IMR-90 (cell line): Measurements from ENCODE around the gene PDCL3. TPM values are rescaled to one million over a fixed set of nuclear protein-coding genes. Genes with fewer than 3 reads are reported as not detected.

ENCODE experiments used
- ATAC-seq: fragments of 200-7000 bp; cut with Tn5 transposase; 2 replicates; pipeline ENCODE4 v1.9.1; 2020; ENCODE audit warnings: low read depth, mild to moderate bottlenecking, moderate library complexity
- BruUV-seq: library from RNA; stranded (reverse); fragments of 400-500 nt; replicated peaks from 2 replicates; lab custom pipeline; 2021; lab: Mats Ljungman, UMichigan
- CTCF ChIA-PET: fragments of 300-600 bp; formaldehyde crosslinking; extraction: SDS; loops from one replicate; lab custom pipeline; 2021; ENCODE audit warnings: antibody characterized with exemption; lab: Yijun Ruan, JAX
- POLR2A ChIA-PET: fragments of 300-600 bp; sonication (Branson Sonifier 250); formaldehyde crosslinking; loops from one replicate; lab custom pipeline; 2022; ENCODE audit warnings: antibody characterized with exemption; ENCODE audit not compliant: unreplicated experiment; lab: Charles Lee
- DNase-seq: peaks from one replicate; pipeline ENCODE4 v3.0.0; 2013
- H2AFZ ChIP-seq: replicated peaks from 2 replicates; pipeline ENCODE3; 2013; ENCODE audit warnings: low read length, mild to moderate bottlenecking; ENCODE audit not compliant: poor library complexity
- H2AK5ac ChIP-seq: 2 replicates; pipeline ENCODE4 v1.6.1; 2013; ENCODE audit warnings: low read depth, low read length, inconsistent platforms
- H2AK9ac ChIP-seq: replicated peaks from 2 replicates; pipeline ENCODE3; 2013; ENCODE audit warnings: mild to moderate bottlenecking, low read depth, low read length, moderate library complexity; ENCODE audit not compliant: poor library complexity
- H2BK120ac ChIP-seq: 2 replicates; pipeline ENCODE4 v1.6.1; 2013; ENCODE audit warnings: low read depth, low read length, inconsistent platforms
- H2BK15ac ChIP-seq: 3 replicates; pipeline ENCODE4 v1.6.1; 2013; ENCODE audit warnings: low read depth, low read length, inconsistent platforms
- H2BK20ac ChIP-seq: 2 replicates; pipeline ENCODE4 v1.6.1; 2013; ENCODE audit warnings: low read depth, mild to moderate bottlenecking, inconsistent platforms, low read length, moderate library complexity
- H2BK5ac ChIP-seq: 2 replicates; pipeline ENCODE4 v1.6.1; 2013; ENCODE audit warnings: mild to moderate bottlenecking, low read depth, low read length, inconsistent platforms; ENCODE audit not compliant: poor library complexity, severe bottlenecking
- H3K14ac ChIP-seq: replicated peaks from 2 replicates; pipeline ENCODE4 v1.6.1; 2013; ENCODE audit warnings: low read depth, low read length, inconsistent platforms
- H3K18ac ChIP-seq: 2 replicates; pipeline ENCODE4 v1.6.1; 2013; ENCODE audit warnings: low read depth, low read length, control low read depth
- H3K23ac ChIP-seq: 2 replicates; pipeline ENCODE4 v1.6.1; 2013; ENCODE audit warnings: low read depth, low read length, inconsistent platforms
- H3K27ac ChIP-seq: 2 replicates; pipeline ENCODE4 v1.5.1; 2013; ENCODE audit warnings: mild to moderate bottlenecking, control low read depth, low read length; ENCODE audit not compliant: insufficient read depth
- H3K27me3 ChIP-seq: 2 replicates; pipeline ENCODE4 v1.6.1; 2013; ENCODE audit warnings: low read length; ENCODE audit not compliant: control insufficient read depth, insufficient read depth
- H3K36me3 ChIP-seq: 2 replicates; pipeline ENCODE4 v1.6.1; 2013; ENCODE audit warnings: low read length, mixed read lengths; ENCODE audit not compliant: control insufficient read depth, insufficient read depth
- H3K4ac ChIP-seq: 2 replicates; pipeline ENCODE4 v1.6.1; 2013; ENCODE audit warnings: low read depth, low read length, inconsistent platforms
- H3K4me1 ChIP-seq: 2 replicates; pipeline ENCODE4 v1.6.1; 2013; ENCODE audit warnings: low read length, mixed read lengths; ENCODE audit not compliant: control insufficient read depth, insufficient read depth
- H3K4me2 ChIP-seq: 2 replicates; pipeline ENCODE4 v1.6.1; 2013; ENCODE audit warnings: low read depth, mild to moderate bottlenecking, control low read depth, low read length, moderate library complexity
- H3K4me3 ChIP-seq: 2 replicates; pipeline ENCODE4 v1.5.1; 2013; ENCODE audit warnings: low read depth, mild to moderate bottlenecking, control low read depth, low read length, moderate library complexity; ENCODE audit not compliant: insufficient read depth
- H3K56ac ChIP-seq: 2 replicates; pipeline ENCODE4 v1.6.1; 2013; ENCODE audit warnings: low read length, inconsistent platforms; ENCODE audit not compliant: insufficient read depth; ENCODE audit errors: extremely low read depth
- H3K79me1 ChIP-seq, 2 experiments: 2 replicates each; pipeline ENCODE4 v1.6.1; 2013; ENCODE audit warnings: low read length in 2 of 2, inconsistent platforms in 1 of 2, low read depth in 1 of 2
- H3K9ac ChIP-seq: 2 replicates; pipeline ENCODE4 v1.6.1; 2013; ENCODE audit warnings: low read depth, low read length, control low read depth
- H3K9me1 ChIP-seq: 2 replicates; pipeline ENCODE4 v1.6.1; 2013; ENCODE audit warnings: low read length, inconsistent platforms; ENCODE audit not compliant: insufficient read depth
- H3K9me3 ChIP-seq: 2 replicates; pipeline ENCODE4 v1.6.1; 2013; ENCODE audit warnings: low read length; ENCODE audit not compliant: control insufficient read depth, insufficient read depth
- H4K20me1 ChIP-seq: 2 replicates; pipeline ENCODE4 v1.6.1; 2013; ENCODE audit warnings: low read length, inconsistent platforms; ENCODE audit not compliant: insufficient read depth
- H4K5ac ChIP-seq: 2 replicates; pipeline ENCODE4 v1.6.1; 2013; ENCODE audit warnings: mild to moderate bottlenecking, low read depth, low read length, control low read depth
- H4K8ac ChIP-seq, 2 experiments: 2 replicates each; pipeline ENCODE4 v1.6.1; 2013; ENCODE audit warnings: low read depth in 2 of 2, low read length in 2 of 2, control low read depth in 1 of 2, inconsistent platforms in 1 of 2
- H4K91ac ChIP-seq: 2 replicates; pipeline ENCODE4 v1.6.1; 2013; ENCODE audit warnings: low read depth, low read length, inconsistent platforms; ENCODE audit not compliant: insufficient read depth
- CEBPB ChIP-seq: IDR thresholded peaks from 2 replicates; pipeline ENCODE4 v1.6.1; 2012; ENCODE audit warnings: low read depth, low read length, improper control_type of control experiment
- CHD1 ChIP-seq: IDR thresholded peaks from 2 replicates; pipeline ENCODE4 v1.6.1; 2012; ENCODE audit warnings: low read depth, low read length, improper control_type of control experiment
- MAFK ChIP-seq: IDR thresholded peaks from 2 replicates; pipeline ENCODE4 v1.6.1; 2012; ENCODE audit warnings: low read depth, low read length, improper control_type of control experiment
- MAZ ChIP-seq: IDR thresholded peaks from 2 replicates; pipeline ENCODE4 v1.6.1; 2012; ENCODE audit warnings: low read depth, mild to moderate bottlenecking, low read length, improper control_type of control experiment, moderate library complexity, borderline replicate concordance
- NFE2L2 ChIP-seq: fragments of 150-350 bp; IDR thresholded peaks from 2 replicates; pipeline ENCODE4 v1.6.1; 2016; ENCODE audit warnings: low read depth, mild to moderate bottlenecking, low read length
- POLR2A ChIP-seq: IDR thresholded peaks from 2 replicates; pipeline ENCODE4 v1.6.1; 2012; ENCODE audit warnings: mild to moderate bottlenecking, low read depth, low read length
- RAD21 ChIP-seq: IDR thresholded peaks from 2 replicates; pipeline ENCODE4 v1.6.1; 2012; ENCODE audit warnings: low read length, improper control_type of control experiment
- RCOR1 ChIP-seq: IDR thresholded peaks from 2 replicates; pipeline ENCODE4 v1.6.1; 2012; ENCODE audit warnings: mild to moderate bottlenecking, low read length, improper control_type of control experiment; ENCODE audit not compliant: insufficient replicate concordance
- SMC3 ChIP-seq: fragments of 150-350 bp; IDR thresholded peaks from 2 replicates; pipeline ENCODE4 v1.6.1; 2016; ENCODE audit warnings: low read depth, mild to moderate bottlenecking, antibody characterized with exemption, low read length, moderate library complexity
- WGBS, 2 experiments: methylation state at CpG; one replicate each; pipeline versions ENCODE4 v1.1.5 to v1.1.7; 2013; ENCODE audit warnings: missing lambda C conversion rate in 2 of 2; ENCODE audit not compliant: insufficient read length in 1 of 2; ENCODE audit errors: extremely low coverage in 2 of 2; 5-methylcytosine and 5-hydroxymethylcytosine counted together
- dilution Hi-C: fragments of 300-500 bp; cut with HindIII; formaldehyde crosslinking; loops from one replicate; pipeline ENCODE4 v1.14.3; 2018; ENCODE audit warnings: low sequenced_read_pairs; ENCODE audit not compliant: unreplicated experiment
- in situ Hi-C: fragments of 300-500 bp; cut with MboI; formaldehyde crosslinking; loops from 3 replicates; pipeline ENCODE4 v1.14.3; 2019; ENCODE audit warnings: low sequenced_read_pairs, inconsistent platforms, mixed read lengths
- intact Hi-C: fragments of 100-400 bp; cut with micrococcal nuclease; formaldehyde crosslinking; loops from 2 replicates; pipeline ENCODE4 v1.10.0; 2022
- polyA plus RNA-seq, 3 experiments: library from polyadenylated mRNA; depleted of rRNA; stranded (reverse); fragments of >200 nt; gene quantifications; 2 replicates each; pipeline ENCODE4 v1.2.3, GENCODE V29; 2012; ENCODE audit warnings: low replicate concordance in 1 of 3
- total RNA-seq: library from RNA; depleted of rRNA; stranded (reverse); fragments of >200 nt; gene quantifications from 2 replicates; pipeline ENCODE4 v1.2.3, GENCODE V29; 2012
- TF ChIP-seq, protein P1 (sequence below): fragments of 150-350 bp; IDR thresholded peaks from 2 replicates; pipeline ENCODE4 v1.6.1; 2017; ENCODE audit warnings: mild to moderate bottlenecking, antibody characterized with exemption, low read length, low read depth
- TF ChIP-seq, protein P2 (sequence below): conservative IDR thresholded peaks from 2 replicates; pipeline ENCODE4 v1.5.1; 2012; ENCODE audit warnings: mild to moderate bottlenecking, low read depth, low read length, improper control_type of control experiment

The PDCL3 gene
- total and polyA plus RNA-seq, 2 of the 4 experiments (the other 2 are of a cell fraction): 9.5 to 26.4 TPM

DNA sequence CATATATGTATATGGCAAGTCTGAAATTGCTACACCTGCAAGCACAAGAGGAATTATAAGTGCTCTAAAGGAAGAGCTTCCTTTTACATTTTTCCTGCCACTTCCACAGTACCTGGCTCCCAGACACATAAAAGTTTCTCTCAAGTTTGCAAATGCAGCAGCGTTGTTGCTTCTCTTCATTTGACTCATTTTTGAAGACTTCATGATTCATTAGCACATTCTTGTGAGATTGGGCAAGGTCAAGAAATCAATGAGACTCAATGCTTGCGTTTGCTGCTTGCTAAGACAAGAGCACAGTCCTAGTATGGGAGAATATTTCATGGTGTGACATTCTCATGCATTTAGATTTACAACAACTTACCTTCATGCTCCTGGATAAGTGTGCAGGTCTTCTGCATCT, 42.6 kb upstream of the PDCL3 start:
- dilution Hi-C loops: no loop called here
- H3K56ac ChIP-seq: no peak overlapping the region
- ATAC-seq: no peak
- no peak overlapping the region for H3K18ac ChIP-seq
- no peak overlapping the region for H3K14ac ChIP-seq
- ChIA-PET POLR2A (no interaction called here), CTCF (no interaction called here)
- H4K91ac ChIP-seq: no peak overlapping the region
- no peak overlapping the region for H2BK15ac ChIP-seq
- H3K79me1 ChIP-seq: no peaks in the 10 kb centered on the region
- no peak overlapping the region for H3K4me3 ChIP-seq
- H3K36me3 ChIP-seq: no peaks in the 10 kb centered on the region
- TF ChIP-seq RAD21 (no peak), NFE2L2 (no peak), MAFK (no peak), CEBPB (no peak), MAZ (no peak), POLR2A (no peak), RCOR1 (no peak), CHD1 (no peak), SMC3 (no peak)
- TF ChIP-seq, protein P1, sequence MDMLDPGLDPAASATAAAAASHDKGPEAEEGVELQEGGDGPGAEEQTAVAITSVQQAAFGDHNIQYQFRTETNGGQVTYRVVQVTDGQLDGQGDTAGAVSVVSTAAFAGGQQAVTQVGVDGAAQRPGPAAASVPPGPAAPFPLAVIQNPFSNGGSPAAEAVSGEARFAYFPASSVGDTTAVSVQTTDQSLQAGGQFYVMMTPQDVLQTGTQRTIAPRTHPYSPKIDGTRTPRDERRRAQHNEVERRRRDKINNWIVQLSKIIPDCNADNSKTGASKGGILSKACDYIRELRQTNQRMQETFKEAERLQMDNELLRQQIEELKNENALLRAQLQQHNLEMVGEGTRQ: no peak
- TF ChIP-seq, protein P2, sequence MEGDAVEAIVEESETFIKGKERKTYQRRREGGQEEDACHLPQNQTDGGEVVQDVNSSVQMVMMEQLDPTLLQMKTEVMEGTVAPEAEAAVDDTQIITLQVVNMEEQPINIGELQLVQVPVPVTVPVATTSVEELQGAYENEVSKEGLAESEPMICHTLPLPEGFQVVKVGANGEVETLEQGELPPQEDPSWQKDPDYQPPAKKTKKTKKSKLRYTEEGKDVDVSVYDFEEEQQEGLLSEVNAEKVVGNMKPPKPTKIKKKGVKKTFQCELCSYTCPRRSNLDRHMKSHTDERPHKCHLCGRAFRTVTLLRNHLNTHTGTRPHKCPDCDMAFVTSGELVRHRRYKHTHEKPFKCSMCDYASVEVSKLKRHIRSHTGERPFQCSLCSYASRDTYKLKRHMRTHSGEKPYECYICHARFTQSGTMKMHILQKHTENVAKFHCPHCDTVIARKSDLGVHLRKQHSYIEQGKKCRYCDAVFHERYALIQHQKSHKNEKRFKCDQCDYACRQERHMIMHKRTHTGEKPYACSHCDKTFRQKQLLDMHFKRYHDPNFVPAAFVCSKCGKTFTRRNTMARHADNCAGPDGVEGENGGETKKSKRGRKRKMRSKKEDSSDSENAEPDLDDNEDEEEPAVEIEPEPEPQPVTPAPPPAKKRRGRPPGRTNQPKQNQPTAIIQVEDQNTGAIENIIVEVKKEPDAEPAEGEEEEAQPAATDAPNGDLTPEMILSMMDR: no peak
- no peak overlapping the region for H2AK9ac ChIP-seq
- no peak overlapping the region for H4K8ac ChIP-seq
- H2BK120ac ChIP-seq: no peak overlapping the region
- intact Hi-C loops: no loop called here
- no TSS peak for BruUV-seq
- in situ Hi-C loops: no loop called here
- no peak overlapping the region for H4K5ac ChIP-seq
- H2BK5ac ChIP-seq: no peak overlapping the region
- WGBS, 2 experiments: no CpG with 5 or more reads among the region's 2 CpGs
- H4K20me1 ChIP-seq: no peaks in the 10 kb centered on the region
- no peaks in the 10 kb centered on the region for H3K4me1 ChIP-seq
- no peak overlapping the region for H3K4me2 ChIP-seq
- H3K4ac ChIP-seq: no peak overlapping the region
- H3K23ac ChIP-seq: no peak overlapping the region
- H2BK20ac ChIP-seq: no peak overlapping the region
- H3K9me1 ChIP-seq: no peaks in the 10 kb centered on the region
- no peak overlapping the region for H3K9ac ChIP-seq
- peaks cover 3% of the 10 kb centered on the region for H3K27me3 ChIP-seq
- no peak overlapping the region for H2AK5ac ChIP-seq
- no peak overlapping the region for H3K27ac ChIP-seq
- no peak overlapping the region for H2AFZ ChIP-seq
- DNase-seq: no peak
- no peaks in the 10 kb centered on the region for H3K9me3 ChIP-seq
